HG03097 (cell line): Measurements from ENCODE around the gene SYNPO2.
"Not testable (repeated sequence)": the region's sequence is repeated elsewhere in the genome, so short reads cannot be mapped to it uniquely, and the experiment has no call there.

Experiments
- ATAC-seq: cut with Tn5 transposase; IDR thresholded peaks from one replicate; pipeline ENCODE4 v1.9.1; 2021; ENCODE audit not compliant: unreplicated experiment, low FRiP score

The SYNPO2 gene

DNA sequence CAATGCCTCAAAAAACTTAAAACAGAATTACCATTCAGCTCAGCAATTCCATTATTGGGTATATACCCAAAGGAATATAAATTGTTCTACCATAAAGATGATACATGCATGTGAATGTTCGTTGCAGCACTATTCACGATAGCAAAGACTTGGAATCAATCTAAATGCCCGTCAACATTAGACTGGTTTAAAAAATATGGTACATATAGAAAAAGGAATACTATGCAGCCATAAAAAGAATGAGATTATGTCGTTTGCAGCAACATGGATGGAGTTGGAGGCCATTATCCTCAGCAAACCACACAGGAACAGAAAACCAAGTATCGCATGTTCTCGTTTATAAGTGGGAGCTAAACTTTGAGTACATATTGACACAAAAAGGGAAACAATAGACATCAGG is 10.9 kb upstream of the SYNPO2 start:
- ATAC-seq: no peak

DNA sequence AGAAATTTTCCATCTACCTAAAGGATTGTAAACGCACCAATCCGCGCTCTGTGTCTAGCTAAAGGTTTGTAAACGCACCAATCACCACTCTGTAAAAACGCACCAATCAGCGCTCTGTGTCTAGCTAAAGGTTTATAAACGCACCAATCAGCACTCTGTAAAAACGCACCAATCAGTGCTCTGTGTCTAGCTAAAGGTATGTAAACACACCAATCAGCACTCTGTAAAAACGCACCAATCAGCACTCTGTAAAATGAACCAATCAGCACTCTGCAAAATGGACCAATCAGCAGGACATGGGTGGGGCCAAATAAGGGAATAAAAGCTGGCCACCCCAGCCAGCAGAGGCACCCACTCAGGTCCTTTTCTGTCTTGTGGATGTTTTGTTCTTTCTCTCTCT is 10.1 kb upstream of the SYNPO2 start:
- not testable (repeated sequence) for ATAC-seq

DNA sequence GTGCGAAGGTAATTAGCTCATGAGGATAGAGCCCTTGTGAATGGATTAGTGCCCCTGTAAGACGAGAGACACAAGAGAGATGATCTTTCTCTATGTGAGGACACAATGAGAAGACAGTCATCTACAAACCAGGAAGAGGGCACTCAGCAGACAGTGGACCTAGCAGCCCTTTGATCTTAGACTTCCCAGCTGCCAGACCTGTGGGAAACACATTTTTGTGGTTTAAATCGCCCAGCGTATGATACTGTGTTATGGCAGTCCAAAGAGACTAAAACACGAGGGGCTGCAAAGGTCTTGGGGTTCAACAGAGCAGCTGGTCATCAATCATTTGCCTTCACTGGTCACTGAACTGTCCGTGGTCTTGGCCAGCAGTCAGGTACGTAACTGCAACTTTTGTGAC is 9.2 kb upstream of the SYNPO2 start:
- no peak for ATAC-seq

DNA sequence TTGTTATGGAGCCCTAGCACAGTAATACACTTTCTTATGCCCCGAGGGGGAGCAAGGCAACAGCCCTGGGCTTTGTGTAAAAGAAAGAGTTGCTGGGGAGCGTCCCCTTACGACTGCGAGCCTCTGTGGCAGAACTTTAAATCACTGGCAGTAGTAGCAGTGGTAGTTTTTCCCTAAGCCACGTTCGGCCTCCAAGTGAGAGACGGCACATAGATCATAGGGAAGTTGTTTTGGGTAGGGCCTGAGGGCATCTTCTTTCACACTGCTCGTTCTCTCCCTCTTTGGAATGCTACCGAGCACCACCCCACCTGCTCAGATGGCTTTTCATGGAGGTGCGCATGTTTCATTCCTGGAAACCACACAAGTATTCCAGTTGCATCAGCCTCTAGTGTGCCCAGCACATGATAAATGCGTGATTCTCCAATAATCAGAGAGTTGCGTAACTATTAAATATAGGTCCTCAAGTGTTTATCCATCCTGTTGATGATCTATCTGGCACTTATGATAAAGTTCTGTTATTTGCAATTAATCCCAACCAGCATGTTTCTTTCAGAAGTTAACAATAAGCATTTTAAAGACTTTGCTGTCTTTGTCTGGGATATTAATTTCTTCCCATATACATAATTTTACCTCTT is 7.0 kb upstream of the SYNPO2 start:
- no peak for ATAC-seq

DNA sequence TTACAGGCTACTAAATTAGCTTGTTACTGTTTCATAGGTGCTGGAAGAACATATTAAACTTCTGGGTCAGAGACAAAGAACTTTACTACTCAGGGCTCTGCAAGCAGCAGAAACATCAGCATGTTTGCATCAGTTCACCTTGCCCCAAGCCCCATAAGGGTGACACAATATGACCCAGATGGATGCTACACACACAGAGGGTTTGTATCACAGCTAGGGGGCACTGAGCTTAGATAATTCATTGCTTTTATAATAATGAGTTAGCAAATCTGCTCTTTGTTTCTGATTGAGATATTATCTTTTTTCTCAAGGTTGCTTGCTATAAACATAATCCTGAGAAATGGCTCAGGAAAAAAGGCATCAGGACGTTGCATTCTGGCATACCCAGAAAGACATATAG is 4.8 kb upstream of the SYNPO2 start:
- ATAC-seq: no peak

DNA sequence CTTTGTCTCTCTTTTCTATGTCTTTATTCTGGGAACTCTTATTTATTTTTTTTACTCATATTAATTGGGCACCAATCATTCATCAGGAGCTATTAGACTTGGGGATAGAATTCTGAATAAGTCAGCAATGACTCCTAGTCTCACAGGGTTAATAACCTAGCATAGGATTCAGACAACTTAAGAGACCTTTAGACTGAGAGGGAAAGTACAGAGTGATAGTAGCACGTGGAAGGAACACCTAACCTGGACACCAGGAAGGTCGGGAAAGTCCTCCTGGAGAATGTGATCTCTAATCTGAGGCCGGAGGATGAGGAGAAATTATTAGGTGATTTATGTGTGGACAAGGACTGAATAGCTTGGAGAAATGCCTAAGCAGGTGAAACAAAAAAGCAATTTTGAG is 3.9 kb upstream of the SYNPO2 start:
- no peak for ATAC-seq

DNA sequence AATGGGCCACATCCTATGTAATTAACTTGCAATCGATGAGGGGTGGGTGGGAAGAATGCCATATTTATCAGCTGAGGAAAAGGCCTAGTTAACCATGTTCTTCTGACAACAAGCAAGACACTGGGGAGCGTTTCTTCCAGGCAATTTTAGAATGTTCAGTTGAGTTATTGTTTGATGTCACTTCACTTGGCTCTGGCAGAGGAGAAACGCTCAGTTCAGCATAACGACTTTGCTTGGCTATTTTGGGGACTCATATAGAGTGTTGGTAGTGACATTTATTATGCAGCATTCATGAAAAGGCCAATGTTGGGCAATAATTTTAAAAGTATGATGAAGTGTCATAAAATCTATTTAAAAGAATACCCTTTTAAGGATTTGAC is 648 bp downstream of the SYNPO2 start:
- no peak for ATAC-seq

DNA sequence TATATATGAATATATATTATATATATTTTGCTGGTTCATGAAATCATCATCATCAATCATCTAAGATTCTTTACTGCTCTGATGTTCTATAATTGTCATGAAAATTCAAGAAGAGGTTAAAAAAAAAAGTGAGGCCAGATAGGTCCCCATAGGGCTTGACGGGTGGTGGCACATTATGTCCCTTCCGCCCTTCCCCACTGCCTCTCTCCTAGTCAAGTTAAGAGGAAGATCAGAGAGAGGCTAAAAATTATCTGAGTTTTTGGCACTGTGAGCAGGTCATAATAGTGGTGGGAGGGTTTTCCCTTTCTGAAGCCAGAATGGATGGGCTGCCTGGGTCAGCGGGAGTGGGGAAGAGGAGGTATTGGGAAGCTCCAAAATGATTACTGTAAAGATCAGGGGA is 5.4 kb downstream of the SYNPO2 start:
- ATAC-seq: no peak

DNA sequence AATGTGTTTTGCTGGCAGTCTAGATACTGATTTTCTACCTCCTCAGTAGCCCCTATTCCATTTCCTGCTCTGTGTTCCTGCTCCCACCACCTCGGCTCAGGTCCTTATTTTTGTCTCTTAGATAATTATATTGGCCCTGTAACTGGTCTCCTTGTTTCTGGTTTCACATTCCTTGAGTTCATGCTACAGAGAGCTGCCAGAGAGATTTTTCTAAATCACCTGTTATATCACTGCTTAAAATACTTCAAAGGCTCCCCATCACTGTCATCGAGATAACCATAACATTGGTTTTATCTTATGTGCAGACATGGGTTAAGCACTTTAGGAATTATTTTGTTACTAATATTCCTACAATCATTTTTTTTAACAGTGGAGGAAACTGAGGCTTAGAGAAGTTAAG is 9.6 kb downstream of the SYNPO2 start:
- no peak for ATAC-seq

DNA sequence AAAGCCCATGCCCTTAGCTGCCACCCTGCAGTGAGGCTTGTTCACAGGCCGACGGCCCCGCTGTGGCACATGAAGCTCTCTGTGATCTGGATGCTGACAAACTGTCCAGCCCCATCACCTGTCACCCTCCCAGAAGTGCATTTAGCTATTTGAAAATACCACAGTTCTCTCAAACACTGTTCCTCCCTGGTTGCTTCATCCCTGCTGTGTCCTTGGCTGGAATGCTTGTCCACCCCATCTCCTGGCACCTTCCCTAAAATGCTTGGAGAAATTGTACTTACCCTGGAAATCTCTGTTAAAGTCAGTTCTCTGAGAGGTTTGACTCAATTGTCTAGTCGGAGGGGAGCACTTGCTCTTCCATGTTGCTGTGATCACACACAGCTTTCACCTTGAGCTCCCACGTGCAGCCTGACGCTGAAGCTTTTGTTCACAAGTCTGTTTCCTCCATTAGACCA is 10.1 kb downstream of the SYNPO2 start:
- ATAC-seq: no peak

DNA sequence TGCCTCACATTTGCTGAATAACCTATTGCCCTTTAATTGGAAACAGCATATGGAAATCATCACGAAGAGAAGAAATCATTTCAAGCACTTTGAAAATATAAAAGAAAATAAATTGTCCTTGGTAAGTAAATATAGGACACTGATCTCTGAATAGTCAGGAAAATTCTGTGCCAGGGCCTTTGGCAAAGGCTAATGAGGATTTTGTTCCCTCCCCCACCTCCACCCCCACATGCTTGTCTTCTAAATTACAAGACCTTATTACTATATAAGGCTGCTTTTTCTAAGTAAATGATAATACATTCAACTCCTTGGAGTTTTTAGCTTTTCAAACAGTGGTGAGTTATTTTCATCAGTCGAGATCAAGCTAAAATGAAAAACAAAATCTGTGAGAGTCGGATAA is 15.8 kb downstream of the SYNPO2 start:
- ATAC-seq: no peak

DNA sequence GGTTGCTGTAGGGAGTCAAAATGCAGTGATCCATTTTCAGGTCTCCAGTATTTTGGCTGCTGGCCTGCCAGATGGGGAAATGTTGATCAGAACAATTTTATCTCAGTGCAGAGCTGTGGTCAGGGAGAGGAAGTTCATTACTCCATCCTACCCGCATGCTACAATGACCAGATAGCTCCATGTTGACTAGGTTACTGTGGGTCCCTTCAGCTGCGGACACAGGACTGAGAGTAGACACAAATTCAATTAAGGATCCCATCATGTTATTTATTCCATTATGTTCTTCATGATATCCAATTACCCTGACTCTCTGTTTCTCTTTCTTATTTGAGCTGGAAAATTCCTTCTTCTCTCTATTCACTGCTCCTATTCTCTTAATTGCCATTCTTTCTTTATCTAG is 16.3 kb downstream of the SYNPO2 start:
- ATAC-seq: no peak

DNA sequence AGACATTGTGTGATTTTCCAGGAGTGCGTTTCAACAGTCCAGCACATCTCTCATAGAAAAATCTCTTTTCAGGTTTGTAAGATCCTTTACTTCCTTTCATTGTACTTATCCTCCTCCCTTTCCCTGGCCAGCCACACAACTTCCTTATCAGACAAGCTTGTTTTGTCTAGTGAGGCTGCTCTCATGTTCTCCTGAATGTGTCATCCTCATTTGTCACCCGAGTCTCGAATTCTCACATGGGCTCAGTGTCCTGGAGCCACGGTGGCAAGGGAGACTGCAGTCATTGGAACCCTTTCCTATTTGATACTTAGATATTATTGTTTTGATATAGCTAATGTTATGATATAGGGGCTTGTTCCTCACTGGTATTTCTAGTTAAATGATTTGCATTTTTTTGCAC is 16.9 kb downstream of the SYNPO2 start:
- no peak for ATAC-seq

DNA sequence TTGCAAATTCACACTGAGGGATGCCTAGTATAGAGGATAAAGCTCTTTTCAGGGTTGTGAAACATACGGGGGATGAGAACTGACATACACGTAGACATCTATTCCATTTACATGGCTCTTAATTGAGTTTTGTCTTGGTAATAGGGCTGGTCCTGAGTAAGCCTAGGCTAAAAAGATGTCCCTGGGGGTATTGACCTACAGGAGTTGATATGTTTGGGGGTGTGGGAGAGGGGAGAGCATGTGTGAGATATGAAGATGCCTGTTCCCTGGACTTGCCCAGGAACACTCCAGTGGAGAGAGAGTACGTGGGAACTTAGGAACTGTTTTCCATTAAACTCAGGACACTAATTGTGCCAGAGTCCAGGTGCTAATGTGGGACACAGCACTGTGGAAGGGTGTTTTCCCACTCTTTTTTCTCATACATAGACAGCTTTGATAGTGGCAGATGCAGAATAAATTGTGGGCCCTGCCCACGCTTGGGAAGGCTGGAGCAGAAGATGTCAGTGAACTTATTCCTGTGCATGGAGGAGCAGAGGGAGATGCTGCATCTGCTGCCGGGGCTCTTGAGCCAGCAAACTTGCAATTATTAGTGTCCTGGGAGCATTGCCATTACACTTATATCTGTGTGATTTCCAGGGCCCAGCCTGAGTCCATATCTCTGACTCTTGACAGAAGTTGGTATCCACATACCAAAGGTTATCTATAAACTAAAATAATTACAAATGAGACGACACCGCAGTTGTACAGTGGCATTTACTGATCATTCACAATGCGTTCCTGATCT is 20.7 kb downstream of the SYNPO2 start:
- ATAC-seq: no peak

DNA sequence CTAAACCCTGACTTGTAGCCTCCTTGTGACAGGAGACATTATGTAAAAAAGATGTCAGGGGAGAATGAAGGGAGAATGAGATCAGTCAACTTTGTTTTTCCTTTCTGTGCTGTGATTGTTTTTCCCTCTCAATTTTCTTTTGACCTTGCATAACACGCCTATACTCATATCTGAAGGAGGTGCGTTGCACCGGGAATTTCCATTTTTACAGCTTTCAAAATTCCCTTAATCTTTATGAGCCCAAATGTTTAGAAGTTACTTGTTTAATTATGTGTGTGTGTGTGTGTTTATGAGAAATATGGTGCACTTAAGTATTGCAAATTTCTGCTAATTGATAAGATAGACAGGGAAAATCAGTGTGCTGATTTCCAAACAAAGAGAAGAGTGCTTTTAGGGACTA is 21.6 kb downstream of the SYNPO2 start:
- ATAC-seq: no peak

DNA sequence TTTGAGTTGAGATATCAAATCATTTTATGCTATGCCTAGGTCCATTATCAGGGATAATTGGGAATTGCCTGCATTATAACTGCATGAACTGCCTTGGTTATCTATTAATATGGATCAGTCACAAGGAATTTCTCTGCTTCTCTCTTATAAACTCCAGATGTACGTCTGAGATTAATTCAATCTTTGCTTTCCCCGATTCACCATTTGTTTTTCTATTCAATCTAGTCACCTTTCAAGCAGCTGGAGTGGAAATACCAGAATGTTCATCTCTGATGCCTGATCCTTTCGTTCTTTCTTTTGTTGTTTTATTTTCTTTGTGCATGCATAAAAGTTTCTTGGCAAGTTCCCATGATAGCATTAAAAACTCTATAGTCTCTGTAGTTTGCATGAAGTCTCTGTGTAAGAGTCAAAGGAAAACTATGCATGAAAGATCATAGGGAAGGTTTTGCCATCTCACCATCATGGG is 22.6 kb downstream of the SYNPO2 start:
- no peak for ATAC-seq

DNA sequence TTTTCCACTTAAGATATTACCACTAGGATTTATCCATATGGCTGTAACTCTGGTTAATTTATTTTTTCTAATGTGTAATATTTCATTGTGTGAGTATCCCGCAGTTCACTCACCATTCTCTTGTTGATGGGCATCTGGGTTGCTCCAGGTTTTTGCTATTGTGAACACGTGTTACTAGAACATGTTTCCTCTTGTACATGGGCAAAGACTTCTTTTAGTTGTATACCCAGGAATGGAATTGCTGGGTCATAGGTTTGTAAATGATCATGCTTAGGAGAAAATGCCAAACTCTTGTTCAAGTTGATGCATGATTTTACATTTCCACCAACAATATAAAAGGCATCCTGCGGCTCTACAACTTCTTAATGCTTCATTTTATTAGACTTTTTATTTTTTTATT is 26.8 kb downstream of the SYNPO2 start:
- no peak for ATAC-seq

DNA sequence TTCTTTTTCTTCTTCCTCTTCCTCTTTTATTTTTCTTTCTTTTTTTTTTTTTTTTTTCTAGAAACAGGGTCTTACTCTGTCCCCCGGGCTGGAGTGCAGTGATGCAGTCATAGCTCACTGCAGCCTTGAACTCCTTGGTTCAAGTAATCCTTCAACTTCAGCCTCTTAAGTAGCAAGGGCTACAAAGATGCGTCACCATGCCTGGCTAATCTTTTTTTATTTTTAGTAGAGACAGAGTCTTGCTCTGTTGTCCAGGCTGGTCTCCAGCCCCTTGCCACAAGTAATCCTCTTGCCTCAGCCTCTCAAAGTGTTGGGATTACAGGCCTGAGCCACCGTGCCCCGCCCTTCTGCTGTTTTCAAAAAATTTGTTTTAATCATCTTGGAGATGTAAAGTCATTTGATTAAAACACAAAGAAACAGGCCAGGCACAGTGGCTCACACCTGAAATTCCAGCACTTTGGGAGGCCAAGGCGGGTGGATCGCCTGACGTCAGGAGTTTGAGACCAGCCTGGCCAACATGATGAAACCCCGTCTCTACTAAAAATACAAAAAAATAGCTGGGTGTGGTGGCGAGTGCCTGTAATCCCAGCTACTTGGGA is 28.1 kb downstream of the SYNPO2 start:
- no peak for ATAC-seq

DNA sequence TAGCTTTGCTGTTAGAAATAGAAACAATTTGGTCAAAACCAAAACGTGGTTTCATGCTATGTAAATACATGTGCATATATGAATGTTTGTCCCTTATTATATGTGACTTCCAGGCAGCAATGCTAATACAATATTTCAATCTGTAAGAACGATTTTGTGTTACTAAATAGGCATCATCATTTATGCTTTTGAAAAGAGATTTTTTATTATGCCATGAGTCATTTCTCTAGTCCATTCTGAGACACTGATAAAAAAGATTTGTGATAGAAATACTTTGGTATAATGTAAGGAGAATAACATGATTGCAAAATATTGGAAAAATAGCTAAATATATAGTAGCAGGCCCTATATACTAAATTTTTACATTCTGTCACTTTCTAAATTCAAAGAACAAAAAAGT is 28.9 kb downstream of the SYNPO2 start:
- no peak for ATAC-seq

DNA sequence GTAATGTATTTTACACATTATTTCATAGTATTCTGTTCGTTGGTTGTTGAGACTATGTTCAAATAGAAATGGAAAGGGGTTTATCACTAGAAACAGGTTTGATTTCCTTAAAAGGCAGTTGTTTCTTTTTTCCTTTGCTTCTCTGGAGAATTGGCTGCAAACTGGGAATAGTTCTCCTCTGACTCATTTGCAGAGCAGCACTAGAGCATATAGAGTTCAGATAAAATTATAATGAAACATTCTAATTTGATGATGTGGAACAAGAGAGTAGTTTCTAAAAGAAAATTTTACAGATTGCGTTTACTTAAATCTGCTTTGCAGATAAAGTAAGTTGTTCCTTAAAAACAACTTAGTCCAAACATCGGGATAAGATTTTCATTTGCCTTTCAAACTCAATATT is 29.7 kb downstream of the SYNPO2 start:
- no peak for ATAC-seq

DNA sequence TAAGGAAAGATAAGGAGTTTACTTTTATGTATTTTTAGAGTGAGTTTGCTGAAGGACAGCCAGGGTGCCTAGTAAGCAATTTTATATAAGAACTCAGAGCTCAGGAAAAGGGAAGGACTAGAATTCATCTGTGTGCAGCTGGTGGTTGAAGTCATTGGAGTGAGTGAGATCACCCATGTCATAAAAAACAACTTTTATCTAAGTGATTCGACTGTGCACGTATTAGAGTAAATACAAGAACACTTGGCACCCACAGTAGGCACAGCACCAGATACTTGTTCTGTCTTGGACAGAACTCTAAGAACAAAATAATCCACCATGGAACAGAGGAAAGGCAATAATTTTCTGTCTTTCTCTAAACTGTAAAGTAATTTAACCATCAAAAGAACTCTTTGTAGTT is 31.6 kb downstream of the SYNPO2 start:
- ATAC-seq: no peak

DNA sequence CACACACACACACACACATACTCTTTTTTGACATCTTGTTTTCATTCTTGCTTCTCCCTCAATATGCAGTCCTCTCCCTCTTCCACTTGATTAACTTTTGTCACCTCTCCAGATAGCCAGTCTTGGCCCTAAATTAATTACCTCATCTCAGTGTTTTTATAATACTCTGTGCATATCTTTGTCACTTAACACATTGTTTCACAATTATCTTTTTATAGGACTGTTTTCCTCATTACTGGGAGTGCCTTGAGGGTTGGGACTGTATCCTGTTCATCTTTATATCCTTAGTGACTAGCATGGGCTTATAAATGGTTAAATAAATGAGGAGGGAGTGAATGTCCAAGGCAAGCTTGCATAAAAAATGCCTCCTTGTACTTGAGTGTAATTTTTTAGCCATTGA is 33.1 kb downstream of the SYNPO2 start:
- no peak for ATAC-seq
